ENCODE measurements around the gene EFCAB8.
"Not testable (repeated sequence)": the region's sequence is repeated elsewhere in the genome, so short reads cannot be mapped to it uniquely, and the experiment has no call there.

EFCAB8 gene

DNA sequence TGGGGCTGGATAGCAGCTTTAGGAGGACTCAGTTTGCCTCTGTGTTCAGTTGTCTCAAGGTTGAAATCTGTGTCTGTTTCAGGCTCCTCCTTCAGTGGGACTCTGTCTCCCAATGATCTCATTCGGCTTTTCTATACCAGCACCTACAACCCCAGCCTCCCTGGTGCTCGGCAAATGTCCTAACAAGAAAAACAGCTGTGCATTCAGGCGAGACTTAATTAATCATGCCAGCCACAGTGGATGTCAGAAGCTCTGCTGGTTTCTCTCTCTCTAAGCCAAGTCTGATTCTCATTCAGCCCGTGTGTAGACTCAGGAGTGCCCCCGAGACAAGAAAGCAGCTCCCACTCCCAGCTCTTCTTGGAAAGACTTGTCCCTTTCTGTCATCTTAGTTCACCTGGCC, 98.7 kb downstream of the EFCAB8 start:
- DNase-seq (ENCODE audit: low spot score): no peak

DNA sequence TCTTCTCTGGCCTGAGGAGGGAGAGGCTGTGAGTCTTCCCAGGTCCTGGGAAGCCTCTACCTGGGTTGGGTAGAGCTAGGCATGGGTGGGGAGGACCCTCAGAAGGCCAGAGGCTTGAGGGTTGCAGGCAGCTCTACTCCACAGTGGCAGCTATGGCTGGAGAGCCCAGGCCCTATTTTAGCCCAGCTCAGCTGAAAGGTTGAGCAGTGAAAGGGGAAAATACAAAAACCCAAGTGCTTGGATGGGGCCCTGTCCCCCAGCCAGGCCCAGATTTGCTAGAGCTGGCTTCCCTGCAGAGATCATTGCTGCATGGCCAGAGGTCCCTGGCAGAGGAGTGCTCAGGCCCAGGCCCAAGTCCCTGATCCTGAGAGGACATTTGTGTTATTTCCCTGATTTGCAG, 99.9 kb downstream of the EFCAB8 start:
- no peak for DNase-seq (ENCODE audit: low spot score)

DNA sequence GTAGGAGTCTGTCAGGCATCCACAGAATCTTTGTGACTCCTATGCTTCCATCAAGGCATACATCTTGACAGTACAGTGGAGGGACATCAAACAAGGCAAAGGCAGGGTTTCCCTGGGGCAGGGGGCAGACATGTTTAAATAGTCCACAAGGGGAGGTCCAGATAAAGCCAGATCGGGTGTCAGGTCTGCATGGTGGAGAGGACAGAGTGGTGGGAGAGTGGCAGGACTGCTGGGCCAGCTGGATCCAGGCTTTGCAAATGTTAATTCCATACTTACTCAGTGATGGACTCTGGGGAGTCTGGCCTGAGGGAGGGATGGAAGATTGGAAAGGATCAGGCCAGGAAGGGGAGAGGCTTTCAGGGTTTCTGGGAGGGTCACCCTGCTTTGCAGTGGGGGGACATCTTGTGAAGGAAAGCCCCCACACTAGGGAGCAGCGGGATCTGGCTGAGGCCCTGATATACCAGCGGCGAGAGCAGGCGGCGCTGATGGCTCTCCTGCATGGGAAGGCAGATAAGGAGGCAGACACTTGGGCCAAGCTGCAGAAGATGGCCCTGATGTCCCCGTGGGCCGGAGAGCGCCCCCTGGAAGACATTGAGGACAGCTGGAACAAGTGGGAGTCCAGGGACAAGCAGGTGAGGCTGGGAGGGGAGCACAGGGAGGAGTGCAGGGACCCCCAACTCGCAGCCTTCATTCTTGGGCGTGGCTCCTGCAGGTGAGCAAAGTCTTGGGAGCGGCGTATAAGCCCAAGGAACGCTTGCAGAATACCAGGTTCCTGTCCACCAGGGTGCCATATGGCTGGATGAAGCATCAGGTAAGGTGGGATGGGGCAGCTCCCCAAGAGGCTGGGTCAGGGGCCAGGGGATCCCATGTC, 100.9 kb downstream of the EFCAB8 start:
- DNase-seq (ENCODE audit: low spot score): no peak

DNA sequence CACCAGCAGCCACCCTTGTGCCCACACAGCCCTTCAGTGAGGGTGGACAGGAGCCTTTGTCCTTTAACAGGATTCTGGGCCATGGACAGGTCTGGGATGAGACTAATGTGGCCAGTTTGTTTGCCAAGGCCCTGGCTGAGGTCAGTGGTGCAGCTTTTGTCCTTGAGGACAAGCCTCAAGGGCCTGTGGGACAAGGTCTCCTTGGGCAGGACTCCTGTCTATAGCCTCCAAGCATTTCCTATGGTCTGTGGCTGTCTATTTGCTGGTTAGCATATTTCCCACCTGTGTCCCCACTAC, 101.4 kb downstream of the EFCAB8 start:
- DNase-seq (ENCODE audit: low spot score): no peak

DNA sequence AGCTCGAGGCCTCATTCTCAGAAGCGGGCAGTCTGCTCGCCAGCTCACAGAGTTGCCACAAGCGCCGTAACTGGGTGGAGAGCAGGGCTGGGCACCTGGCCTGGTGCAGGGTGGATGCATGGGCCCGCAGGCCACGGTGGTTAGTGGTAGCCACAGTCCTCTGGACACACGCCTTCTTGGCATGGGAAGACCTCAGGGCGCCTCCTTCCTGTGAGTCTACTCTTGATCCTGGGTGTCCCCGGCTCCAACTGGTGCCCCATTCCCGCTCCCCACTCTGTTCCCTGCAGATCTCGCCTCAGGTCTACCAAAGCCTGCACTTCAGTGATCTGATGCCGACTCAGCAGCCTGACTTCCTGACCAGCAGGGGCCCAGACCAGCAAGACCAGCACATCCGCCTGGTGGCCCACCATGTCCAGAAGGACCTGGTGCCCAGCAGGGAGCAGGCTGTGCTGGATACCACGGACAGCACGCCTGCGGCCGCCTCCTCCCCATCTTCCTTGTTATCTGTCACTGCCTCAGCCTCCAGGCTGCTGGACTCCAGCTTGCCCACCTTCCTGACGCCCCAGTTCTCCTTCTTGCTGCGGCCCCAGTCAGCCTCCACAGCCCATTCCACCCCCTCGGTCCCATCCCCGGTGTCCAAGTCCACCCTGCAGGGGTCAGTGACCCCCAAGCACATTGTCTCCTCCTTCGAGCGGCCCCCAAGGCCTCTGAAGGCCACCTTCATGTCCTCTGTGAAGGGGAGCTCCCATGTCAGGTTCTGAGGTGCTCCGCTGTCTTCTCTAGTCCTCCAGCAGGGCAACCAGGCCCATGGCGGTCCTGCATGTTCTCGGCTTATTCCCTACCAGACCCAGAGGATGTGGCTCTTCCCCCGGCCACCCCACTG, 102.4 kb downstream of the EFCAB8 start:
- no peak for DNase-seq (ENCODE audit: low spot score)

DNA sequence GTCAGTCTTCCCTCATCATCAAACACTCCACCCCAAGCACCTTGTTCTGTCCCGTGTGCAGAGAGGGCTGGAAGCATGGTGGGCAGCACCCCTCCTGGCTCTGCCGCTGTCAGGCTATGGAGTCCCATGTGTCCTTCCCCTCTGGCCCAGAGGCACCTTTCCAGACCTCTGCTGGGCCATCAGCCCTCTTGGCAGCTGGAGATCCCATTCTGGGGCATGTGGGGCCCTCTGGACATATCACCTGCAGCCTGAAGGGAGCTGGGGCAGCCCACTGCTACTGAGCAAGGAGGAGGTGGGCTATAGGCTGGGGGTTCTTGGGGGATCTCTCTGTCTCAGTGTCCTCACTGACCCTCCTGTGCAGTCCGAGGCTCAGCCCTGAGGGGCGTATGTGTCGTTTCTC, 103.3 kb downstream of the EFCAB8 start:
- DNase-seq (ENCODE audit: low spot score): no peak

DNA sequence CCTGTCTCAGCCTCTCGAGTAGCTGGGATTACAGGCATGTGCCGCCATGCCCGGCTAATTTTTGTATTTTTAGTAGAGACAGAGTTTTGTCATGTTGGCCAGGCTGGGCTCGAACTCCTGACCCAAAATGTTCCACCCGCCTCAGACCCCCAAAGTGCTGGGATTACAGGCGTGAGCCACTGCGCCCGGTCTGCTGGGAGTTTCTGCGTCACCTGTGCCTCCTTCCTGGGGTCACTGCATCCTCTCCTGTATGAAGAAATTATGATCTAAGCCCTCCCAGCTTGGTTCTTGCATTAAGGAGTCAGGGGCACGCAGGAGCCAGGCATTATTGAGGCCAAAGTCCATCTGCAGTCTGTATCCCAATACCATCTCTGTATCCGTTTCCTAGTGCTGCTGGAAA, 103.9 kb downstream of the EFCAB8 start:
- not testable (repeated sequence) for DNase-seq (ENCODE audit: low spot score)

DNA sequence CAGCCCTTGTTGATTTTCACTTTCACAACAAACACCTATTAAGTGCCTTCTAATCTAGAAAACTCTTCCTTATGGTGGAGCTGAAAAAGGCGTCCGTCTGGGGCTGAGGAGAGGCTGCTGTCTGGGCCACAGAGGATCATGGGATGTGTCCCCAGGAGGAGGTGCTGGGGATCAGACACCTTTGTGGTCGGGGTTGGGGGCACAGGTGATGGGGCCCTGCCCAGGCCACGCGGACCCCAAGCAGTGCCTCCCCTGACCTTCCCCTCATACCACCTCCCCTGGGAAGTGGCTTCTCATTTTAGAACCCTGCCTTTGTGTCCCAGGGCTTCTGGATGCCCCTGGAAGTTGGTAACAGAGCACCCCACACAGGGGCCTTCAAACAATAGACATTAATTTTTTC, 104.5 kb downstream of the EFCAB8 start:
- no peak for DNase-seq (ENCODE audit: low spot score)

DNA sequence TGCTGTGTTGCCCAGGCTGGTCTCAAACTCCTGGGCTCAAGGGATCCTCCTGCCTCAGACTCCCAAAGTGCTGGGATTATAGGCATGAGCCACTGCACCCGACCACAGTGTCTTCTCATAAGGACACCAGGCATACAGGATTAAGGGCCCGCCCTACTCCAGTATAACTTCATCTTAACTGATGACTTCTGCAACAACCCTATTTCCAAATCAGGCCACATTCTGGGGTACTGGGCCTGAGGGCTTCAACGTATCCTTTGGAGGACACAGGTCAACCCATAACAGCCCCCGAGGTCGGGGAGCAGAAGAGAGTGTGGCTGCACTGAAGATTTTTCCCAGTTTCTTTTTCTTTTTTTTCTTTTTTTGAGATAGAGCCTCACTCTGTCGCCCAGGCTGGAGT, 105.9 kb downstream of the EFCAB8 start:
- DNase-seq (ENCODE audit: low spot score): no peak

DNA sequence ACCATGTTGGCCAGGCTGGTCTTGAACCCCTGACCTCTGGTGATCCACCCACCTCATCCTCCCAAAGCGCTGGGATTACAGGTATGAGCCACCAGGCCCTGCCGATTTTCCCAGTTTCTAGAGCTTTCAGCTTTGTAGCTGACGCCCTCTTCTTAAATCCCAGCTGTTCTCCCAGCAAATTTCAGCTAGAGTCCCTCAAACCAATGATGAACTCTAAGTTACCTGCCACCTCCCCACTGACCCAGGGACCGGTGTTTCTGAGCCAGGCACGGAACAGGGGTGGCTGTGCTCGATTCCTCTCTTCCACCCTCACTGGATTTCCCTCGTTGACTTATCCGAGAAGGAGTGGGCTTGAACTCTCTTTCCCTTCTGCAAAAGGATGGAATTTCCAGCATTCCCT, 106.4 kb downstream of the EFCAB8 start:
- no peak for DNase-seq (ENCODE audit: low spot score)

DNA sequence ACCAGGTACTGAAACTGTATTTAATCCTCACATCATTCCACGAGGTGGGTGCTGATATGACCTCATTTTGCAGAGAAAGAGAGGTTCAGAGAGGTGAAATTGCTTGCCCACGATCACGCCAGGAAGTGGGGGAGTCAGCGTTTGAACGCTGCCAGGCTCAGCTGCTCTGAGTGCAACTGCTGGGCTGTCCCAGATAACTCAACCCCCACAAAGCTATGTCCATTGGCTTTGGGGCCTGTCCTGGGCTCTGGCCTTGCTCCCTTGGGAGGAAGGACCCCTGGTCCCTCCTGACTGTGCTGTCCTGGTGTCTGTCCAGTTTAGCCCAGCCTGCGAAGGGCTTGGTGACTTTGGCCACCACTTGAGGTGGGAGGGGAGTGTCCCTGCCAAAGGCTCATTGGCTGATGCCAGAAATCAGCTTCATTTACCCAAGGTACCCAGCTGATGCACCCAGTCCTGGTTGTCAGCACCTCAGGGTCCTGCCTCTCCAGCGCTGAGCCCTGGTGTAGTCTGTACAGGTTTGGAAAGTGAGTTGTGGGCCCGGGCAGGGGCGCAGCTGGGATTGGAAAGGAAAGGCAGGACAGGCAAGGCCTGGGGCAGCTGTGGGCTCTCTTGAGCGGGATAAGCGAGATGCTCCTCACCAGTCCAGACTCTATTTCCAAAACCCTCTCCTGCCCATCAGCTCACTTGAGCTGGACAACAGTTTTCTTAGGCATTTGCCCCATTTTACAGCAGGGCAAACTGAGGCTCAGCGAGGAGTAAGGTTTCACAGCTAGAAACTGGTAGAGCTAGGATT, 107.1 kb downstream of the EFCAB8 start:
- no peak for DNase-seq (ENCODE audit: low spot score)

DNA sequence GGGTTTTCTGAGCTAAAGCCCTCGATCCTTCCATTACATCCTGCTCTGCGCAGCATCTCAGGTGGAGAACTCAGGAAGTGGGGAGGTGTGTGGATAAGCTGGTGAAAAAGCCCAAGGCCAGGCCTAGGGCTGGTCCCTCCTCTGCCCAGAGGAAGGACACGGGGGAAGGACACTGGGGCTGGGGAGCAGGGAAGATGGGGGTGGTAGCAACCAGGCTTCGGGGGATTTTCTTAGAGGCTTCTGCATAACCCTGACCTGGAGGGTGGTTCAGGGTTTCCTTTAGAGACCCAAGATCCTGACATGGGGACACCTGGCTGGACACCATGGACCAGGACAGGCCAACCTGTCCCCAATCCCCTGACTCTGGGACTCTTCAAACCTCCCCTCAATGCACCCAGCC, 107.7 kb downstream of the EFCAB8 start:
- no peak for DNase-seq (ENCODE audit: low spot score)

DNA sequence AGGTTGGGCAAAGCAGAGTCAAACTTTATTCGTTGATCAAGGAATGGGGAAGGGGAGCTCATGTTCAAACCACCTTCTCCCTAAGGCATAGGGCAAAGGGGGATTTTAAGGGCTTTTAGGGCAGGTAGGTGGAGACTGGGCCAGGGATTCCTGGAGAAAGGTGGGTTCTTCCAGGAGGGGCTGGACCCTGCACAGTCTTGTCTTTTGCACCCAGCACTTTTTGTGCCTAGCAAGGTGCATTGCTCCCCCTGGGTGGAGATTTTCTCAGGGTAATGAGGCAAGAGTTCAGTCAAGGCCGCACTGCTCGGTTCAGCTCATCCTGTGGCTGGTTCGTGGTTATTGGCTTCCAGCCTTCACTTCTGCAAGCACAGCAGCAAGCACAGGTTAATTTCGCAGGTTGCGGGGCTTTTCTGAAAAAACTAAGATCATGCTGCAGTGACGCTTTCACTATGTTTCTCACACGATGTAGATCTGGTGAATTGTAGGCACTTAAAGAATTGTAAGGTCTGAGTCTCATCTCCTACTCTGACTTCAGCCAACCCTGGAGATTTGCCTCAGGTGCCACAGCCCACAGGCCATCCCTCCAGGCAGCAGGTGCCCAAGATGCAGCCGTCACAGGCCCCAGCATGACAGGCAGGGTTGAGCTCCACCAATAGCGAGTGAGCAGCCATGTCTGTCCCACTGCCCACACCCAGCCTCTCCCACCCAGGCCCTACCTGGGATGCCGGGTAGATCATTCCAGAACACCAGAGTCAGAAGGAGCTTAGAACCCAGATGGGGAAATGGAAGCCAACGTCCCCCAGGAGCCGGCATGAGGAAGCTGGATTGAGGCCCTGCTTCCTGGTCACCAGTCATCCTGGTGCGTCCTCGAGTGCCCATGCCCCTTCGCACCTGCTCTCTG, 108.4 kb downstream of the EFCAB8 start:
- no peak for DNase-seq (ENCODE audit: low spot score)

DNA sequence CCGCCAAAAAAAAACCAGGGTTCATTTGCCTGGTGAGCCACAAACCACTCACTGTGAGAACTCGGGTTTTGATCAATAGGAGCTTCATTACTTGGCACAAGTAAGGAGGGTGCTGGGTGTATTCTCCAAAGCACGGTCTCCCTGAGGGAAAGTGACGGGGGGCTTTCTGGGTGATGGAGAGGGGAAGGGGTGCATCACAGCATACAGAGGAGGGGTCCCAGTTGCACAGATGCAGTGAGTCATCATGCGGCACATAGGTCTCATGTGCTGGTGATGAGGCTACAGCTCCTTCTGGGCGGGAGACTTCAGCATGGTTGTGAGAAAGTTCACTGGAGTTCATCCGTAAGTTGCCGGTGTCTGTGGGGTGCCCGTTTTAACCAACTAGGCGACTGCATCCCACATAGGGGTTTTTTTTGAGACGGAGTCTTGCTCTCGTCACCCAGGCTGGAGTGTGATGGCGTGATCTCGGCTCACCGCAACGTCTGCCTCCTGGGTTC, 109.3 kb downstream of the EFCAB8 start:
- DNase-seq (ENCODE audit: low spot score): no peak

DNA sequence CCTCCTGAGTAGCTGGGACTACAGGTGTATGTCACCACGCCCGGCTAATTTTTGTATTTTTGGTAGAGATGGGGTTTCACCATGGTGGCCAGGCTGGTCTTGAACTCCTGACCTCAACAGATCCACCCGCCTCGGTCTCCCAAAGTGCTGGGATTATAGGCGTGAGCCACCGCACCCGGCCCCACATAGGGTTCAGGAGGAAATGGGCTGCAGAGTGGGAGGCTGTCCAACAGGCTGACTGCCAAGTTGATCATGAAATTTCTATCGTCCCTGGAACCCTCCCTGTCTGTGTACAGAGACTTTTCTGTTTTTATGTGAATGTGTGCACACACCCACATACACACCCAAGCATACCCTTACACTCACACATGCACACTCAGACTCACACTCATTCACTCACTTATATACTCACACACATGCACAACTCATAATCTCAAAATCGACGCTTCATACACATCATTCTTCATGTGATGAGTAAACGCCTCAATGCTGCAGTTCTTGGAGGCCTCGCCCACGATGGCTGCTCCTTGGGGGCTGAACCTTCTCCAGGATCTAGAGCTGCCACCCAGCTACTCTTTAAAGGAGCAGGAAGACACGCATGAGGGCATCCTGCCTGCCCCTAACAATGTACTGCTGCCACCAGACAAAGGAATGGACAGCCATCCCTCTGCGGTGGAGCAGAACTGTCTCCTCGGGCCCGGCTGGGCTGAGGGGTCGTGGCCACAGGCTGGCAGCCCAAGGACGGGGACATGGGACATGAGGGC, 109.9 kb downstream of the EFCAB8 start:
- no peak for DNase-seq (ENCODE audit: low spot score)

DNA sequence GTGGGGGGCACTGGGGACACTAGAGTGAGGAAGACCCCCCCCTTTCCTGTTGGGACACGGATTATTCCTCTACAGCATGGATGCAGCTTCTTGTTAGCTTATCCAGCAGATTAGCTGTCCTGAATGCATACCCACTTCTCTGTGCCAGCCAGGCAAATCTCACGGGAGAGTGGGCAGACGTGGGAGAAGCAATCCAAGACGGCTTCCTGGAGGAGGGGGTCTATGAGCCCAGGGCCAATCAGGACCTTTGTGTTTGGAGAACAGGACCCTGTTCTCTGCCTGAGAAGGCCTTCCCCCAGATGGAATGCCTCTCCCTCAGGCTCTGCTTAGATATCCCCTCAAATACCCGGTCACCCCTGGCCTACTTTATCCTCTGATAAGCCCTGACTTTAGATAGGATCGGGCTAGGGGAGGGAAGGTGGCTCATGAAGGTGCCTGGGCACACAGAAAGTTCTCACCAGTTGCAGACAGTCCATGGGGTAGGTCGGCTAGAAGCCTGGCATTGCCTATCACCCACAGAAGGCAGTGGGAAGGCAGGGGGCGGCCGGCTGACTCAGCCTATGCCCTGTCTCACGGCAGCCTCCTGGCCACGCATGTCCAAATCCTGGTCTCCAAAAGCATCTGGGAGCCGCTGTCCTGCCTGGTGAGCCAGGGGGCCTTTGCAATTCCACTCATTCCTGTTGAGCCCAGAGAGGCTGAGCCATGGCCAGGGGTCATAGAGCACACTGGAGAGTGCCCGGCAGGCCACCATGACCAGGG, 110.8 kb downstream of the EFCAB8 start:
- DNase-seq (ENCODE audit: low spot score): no peak

DNA sequence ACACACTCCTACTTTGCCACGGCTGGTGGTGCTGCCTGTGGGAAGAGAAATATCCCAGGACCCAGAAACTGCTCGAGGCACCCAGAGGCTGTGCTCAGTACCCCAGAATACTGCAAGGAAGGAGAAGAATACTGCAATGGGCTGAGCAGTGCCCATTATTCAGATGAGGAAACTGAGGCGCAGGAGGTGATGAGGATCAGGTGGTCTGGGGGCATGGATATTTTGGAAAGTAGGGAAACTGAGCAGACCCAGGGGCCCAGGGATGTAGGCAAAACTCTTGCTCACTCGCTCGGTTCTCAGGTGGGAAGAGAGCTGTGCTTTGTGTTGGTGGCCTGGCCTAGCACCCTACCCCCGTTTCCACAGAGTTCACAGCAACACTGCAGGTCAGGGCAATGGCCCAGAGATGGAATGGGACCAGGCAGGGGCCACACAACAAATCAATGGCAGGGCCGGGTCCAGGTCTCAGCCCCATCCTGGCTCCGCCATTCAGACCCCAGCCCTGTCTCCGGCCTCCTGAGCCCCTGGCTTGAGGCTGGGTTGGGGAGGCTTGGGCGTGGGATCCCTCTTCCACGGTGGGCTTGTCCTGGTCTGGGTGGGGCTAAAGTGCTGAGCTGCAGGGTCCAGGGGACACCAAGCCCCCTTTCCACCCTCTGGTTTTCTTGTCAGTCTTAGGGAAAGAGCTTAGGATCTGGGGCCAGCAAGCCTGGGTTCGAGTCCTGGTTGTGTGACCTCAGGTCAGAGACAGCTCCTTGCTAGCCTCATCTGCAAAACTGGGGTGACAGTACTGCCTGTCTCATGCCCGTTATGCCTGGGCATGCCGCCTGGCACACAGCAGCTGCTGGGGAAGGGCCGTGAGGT, 111.6 kb downstream of the EFCAB8 start:
- DNase-seq (ENCODE audit: low spot score): no peak

DNA sequence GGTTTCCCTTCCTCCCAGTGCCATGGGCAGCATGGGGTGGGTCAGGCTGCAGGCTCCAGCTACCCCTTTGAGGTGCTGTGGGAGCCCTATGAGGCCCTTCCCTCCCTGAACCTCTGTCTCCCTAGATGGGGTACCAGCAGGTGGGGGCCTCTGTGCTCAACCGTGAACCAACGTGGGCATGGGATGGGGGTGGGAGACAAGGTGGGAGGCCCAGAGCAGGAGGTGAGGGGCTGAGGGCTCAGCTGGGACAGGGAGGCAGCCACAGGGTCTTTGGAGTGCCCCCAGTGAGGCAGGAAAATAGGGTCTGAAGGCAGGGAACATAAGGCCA, 112.2 kb downstream of the EFCAB8 start:
- DNase-seq (ENCODE audit: low spot score): no peak

DNA sequence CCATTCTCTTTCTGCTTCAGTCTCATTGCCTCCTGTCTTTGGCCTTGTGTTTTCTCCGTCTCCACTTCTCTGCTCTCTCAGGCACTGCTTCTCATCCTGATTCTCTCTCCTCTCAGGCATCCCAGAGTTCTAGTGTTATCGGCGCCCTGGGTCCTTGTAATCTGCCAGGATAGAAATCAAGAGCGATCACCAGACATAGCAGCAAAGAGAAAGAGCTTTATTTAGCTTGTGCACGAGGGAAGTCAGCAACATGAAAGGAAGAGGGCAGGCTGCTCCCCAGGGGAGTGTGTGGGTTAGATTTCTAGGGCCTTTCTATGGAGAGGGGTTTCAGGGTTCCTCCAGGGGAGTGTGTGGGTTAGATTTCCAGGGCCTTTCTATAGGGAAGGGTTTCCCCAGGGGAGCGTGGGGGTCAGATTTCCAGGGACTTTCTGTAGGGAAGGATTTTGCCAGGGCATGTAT, 113.0 kb downstream of the EFCAB8 start:
- no peak for DNase-seq (ENCODE audit: low spot score)

Measured in kidney capillary endothelial cell (primary cell).